A549 (cell line): Measurements from ENCODE around the gene KSR1. TPM values are rescaled to one million over a fixed set of nuclear protein-coding genes. Genes with fewer than 3 reads are reported as not detected.

Experiments
- ATAC-seq, 2 experiments: fragments of 200-7000 bp in 1 of 2; fragments of >200 bp in 1 of 2; cut with Nextera tagmentation in 1 of 2; cut with Tn5 transposase in 1 of 2; 3 replicates each; pipeline versions ENCODE4 v1.8.0 to v1.9.1; 2018 to 2020; ENCODE audit warnings: mild to moderate bottlenecking in 1 of 2, moderate library complexity in 1 of 2
- CTCF ChIA-PET: fragments of 300-600 bp; sonication (Branson Sonifier 250); formaldehyde crosslinking; extraction: SDS; loops from one replicate; lab custom pipeline; 2021; ENCODE audit warnings: antibody characterized with exemption, inconsistent platforms; lab: Yijun Ruan, JAX
- POLR2A ChIA-PET: fragments of 350-600 bp; formaldehyde crosslinking; extraction: SDS; loops from one replicate; lab custom pipeline; 2021; ENCODE audit warnings: antibody characterized with exemption, inconsistent platforms; lab: Yijun Ruan, JAX
- DNase-seq, 2 experiments: peaks; one replicate each; pipeline versions ENCODE4 v3.0.0 to v3.0.0-alpha.2; 2011 to 2016; ENCODE audit warnings: low read depth in 1 of 2, low spot score in 1 of 2
- FAIRE-seq: peaks from 2 replicates; lab custom pipeline; 2011; peaks lifted over from hg19 to GRCh38; lab: Jason Lieb, UNC
- H3K27ac ChIP-seq, 2 experiments: fragments of >200 bp; sonication (Bioruptor Twin); formaldehyde crosslinking; 3 replicates each; pipeline ENCODE4 v1.5.1; 2016 to 2017
- H3K4me1 ChIP-seq: fragments of >200 bp; sonication (Bioruptor Twin); formaldehyde crosslinking; 3 replicates; pipeline ENCODE4 v1.6.1; 2016
- H3K4me2 ChIP-seq: fragments of >200 bp; sonication (Bioruptor Twin); formaldehyde crosslinking; 3 replicates; pipeline ENCODE4 v1.6.1; 2016
- H3K4me3 ChIP-seq: fragments of >200 bp; sonication (Bioruptor Twin); formaldehyde crosslinking; 3 replicates; pipeline ENCODE4 v1.5.1; 2016
- H3K9me3 ChIP-seq: fragments of >200 bp; sonication (Bioruptor Twin); formaldehyde crosslinking; 3 replicates; pipeline ENCODE4 v1.6.1; 2016
- BCL3 ChIP-seq: fragments of >200 bp; sonication (Bioruptor Twin); formaldehyde crosslinking; IDR thresholded peaks from 3 replicates; pipeline ENCODE4 v1.6.1; 2016
- CHD4 ChIP-seq: fragments of 200-600 bp; sonication (generic); IDR thresholded peaks from 2 replicates; pipeline ENCODE4 v1.6.1; 2016; ENCODE audit warnings: antibody characterized with exemption, mild to moderate bottlenecking, borderline replicate concordance
- CTCF ChIP-seq: fragments of >200 bp; sonication (Bioruptor Twin); formaldehyde crosslinking; IDR thresholded peaks from 3 replicates; pipeline ENCODE4 v1.5.1; 2016
- FOSB ChIP-seq: fragments of 250-450 bp; sonication (Bioruptor Pico); IDR thresholded peaks from 2 replicates; pipeline ENCODE4 v1.5.0; 2020; ENCODE audit warnings: mild to moderate bottlenecking, moderate library complexity
- HDAC2 ChIP-seq: fragments of 200-600 bp; sonication (generic); IDR thresholded peaks from 2 replicates; pipeline ENCODE4 v1.6.1; 2016
- HOXA7 ChIP-seq: fragments of 250-450 bp; sonication (Bioruptor Pico); IDR thresholded peaks from 2 replicates; pipeline ENCODE4 v1.5.0; 2020; ENCODE audit warnings: mild to moderate bottlenecking, moderate library complexity
- HOXB13 ChIP-seq: fragments of 250-450 bp; sonication (Bioruptor Pico); IDR thresholded peaks from 2 replicates; pipeline ENCODE4 v1.5.0; 2020; ENCODE audit warnings: low read depth, mild to moderate bottlenecking, moderate library complexity
- KDM5A ChIP-seq: fragments of 200-600 bp; sonication (generic); IDR thresholded peaks from 2 replicates; pipeline ENCODE4 v1.6.1; 2016; ENCODE audit warnings: antibody characterized with exemption, mild to moderate bottlenecking
- MAX ChIP-seq: IDR thresholded peaks from 2 replicates; pipeline ENCODE4 v1.6.1; 2012
- PBX3 ChIP-seq: IDR thresholded peaks from 2 replicates; pipeline ENCODE4 v1.6.1; 2012
- SREBF2 ChIP-seq: fragments of 450-650 bp; IDR thresholded peaks from 2 replicates; pipeline ENCODE4 v1.6.1; 2014; ENCODE audit warnings: mild to moderate bottlenecking, moderate library complexity
- WGBS: methylation state at CpG from one replicate; pipeline ENCODE4 v1.1.6; 2017; ENCODE audit errors: missing lambda C conversion rate; 5-methylcytosine and 5-hydroxymethylcytosine counted together
- polyA plus RNA-seq, 4 experiments: library from polyadenylated mRNA; depleted of rRNA in 3 of 4; stranded (reverse); fragments of >200 nt; fragmentation: RNase III in 1 of 4; extraction: RNeasy Plus Mini Kit Qiagen cat#74134 plus additional on column Dnase treatment in 1 of 4; gene quantifications; 2 replicates in 3 of 4; 3 replicates in 1 of 4; pipeline ENCODE4 v1.2.3, GENCODE V29; 2011 to 2017
- TF ChIP-seq, protein P1 (sequence below): fragments of 200-600 bp; sonication (generic); IDR thresholded peaks from 2 replicates; pipeline ENCODE4 v1.6.1; 2016; ENCODE audit warnings: antibody characterized with exemption, mild to moderate bottlenecking, moderate library complexity

Gene KSR1
- polyA plus RNA-seq, 2 of the 4 experiments (the other 2 are of a cell fraction) = 13.3 to 14.6 TPM

DNA sequence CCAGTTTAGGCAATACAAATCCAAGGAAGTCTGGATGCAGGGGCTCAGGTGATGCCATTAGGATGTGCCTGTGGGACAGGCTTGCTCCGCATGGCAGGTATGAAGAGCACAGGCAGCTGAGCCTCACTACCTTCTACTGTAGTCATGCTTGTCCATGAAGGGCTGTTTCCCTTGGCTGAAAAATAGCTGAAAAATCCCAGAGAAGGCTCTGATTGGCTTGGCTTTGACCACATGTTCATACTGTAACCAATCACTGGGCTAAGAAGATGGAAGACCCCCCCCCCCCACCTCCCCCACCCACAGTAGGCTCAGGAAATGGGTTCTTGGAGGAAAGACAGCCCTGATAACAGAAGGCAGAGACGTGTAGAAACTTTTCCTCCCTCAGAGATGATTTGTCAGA lies 108.2 kb downstream of the KSR1 start (continued):
- TF ChIP-seq CTCF = no peak
- no peak for TF ChIP-seq KDM5A
- TF ChIP-seq HDAC2 = no peak
- no peak for TF ChIP-seq FOSB

DNA sequence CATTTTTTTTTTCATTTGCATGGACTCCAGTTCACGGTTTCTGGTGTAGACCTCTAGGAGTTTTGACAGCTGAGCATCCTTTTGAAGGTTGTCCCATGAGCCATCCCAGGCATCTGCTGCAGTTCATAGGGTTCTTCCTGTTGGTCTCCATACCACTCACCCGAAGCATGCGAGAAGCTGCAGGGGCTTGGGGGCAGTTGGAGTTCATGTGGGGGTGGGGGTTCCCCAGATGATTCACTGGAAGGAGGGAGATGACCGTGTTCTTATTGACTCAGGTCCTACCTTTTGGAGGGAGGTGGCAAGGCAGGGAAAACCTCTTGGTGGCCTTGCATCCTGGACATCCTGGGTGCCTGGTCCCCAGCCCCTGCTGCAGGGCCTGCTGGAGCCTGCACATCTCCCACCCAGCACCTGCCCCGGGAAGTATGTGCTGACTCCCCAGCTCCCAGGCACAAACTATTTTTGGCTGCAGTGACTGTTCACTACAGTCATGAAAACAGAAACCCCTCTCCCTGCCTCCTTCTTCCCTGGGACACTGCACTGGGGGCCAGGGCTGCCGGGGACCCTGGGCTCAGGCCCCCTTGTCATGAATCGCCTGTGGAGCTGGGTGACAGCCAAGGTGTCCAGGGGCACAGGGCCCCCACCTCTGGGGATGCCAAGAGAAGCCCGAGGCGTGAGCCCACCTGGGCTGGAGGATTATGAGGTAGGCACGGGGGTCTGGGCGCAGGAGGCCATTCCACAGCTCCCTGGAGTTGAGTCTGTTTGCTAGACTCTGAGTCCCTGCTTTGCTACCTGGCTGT lies 109.8 kb downstream of the KSR1 start:
- Histone ChIP-seq H3K27ac (peak overlapping the region in 1 of 2 experiments; percentile 87; a peak in 4 of 6 replicates), H3K9me3 (no peaks in the 10 kb centered on the region), H3K4me2 (no peak overlapping the region), H3K4me3 (no peak overlapping the region), H3K4me1 (peaks cover 66% of the 10 kb centered on the region)
- ChIA-PET CTCF (interaction anchor here (0.8 to 8.7 kb wide), 13 partner anchors 8 to 215 kb away, joined by 3 to 76 read pairs (median 6); no protein-coding TSS in a partner anchor), POLR2A (no interaction called here)
- FAIRE-seq (no peak), DNase-seq (no peak), ATAC-seq (no peak)
- TF ChIP-seq CHD4 = no peak
- TF ChIP-seq, protein P1, sequence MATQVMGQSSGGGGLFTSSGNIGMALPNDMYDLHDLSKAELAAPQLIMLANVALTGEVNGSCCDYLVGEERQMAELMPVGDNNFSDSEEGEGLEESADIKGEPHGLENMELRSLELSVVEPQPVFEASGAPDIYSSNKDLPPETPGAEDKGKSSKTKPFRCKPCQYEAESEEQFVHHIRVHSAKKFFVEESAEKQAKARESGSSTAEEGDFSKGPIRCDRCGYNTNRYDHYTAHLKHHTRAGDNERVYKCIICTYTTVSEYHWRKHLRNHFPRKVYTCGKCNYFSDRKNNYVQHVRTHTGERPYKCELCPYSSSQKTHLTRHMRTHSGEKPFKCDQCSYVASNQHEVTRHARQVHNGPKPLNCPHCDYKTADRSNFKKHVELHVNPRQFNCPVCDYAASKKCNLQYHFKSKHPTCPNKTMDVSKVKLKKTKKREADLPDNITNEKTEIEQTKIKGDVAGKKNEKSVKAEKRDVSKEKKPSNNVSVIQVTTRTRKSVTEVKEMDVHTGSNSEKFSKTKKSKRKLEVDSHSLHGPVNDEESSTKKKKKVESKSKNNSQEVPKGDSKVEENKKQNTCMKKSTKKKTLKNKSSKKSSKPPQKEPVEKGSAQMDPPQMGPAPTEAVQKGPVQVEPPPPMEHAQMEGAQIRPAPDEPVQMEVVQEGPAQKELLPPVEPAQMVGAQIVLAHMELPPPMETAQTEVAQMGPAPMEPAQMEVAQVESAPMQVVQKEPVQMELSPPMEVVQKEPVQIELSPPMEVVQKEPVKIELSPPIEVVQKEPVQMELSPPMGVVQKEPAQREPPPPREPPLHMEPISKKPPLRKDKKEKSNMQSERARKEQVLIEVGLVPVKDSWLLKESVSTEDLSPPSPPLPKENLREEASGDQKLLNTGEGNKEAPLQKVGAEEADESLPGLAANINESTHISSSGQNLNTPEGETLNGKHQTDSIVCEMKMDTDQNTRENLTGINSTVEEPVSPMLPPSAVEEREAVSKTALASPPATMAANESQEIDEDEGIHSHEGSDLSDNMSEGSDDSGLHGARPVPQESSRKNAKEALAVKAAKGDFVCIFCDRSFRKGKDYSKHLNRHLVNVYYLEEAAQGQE = no peak
- TF ChIP-seq BCL3 = no peak
- no peak for TF ChIP-seq HOXB13
- no peak for TF ChIP-seq PBX3
- TF ChIP-seq MAX = no peak
- TF ChIP-seq HOXA7 (CRISPR knock-in tag) = no peak
- TF ChIP-seq CTCF = no peak
- no peak for TF ChIP-seq SREBF2
- WGBS = 64% methylated on average over 10 of the region's 11 CpGs
